ENCODE results near the gene RNF103. TPM values are rescaled to one million over a fixed set of nuclear protein-coding genes. Genes with fewer than 3 reads are reported as not detected.

RNF103 gene
- total and polyA plus RNA-seq, 2 of the 8 experiments (the other 6 are each of a cell fraction or from before 2014, with no cell fraction given), result 3.3 to 7.4 TPM

GRCh38 chr2:86627550-86627949 is 3.9 kb upstream of the RNF103 start (continued):
- no peak for TF ChIP-seq CHD7 (IDR thresholded peaks at IDR 0.05; ENCODE audit: insufficient replicate concordance, low read length)

All from H1 (cell line).